HepG2 (cell line): ENCODE measurements around the gene NOTO. TPM values are rescaled to one million over a fixed set of nuclear protein-coding genes. Genes with fewer than 3 reads are reported as not detected.

Experiments
- CHD2 ChIP-seq: IDR thresholded peaks from 2 replicates; pipeline ENCODE4 v1.6.1; 2011; ENCODE audit warnings: low read depth, low read length, improper control_type of control experiment
- NR2F6 ChIP-seq, 2 experiments: IDR thresholded peaks; 2 replicates each; pipeline ENCODE4 v1.6.1; 2016; ENCODE audit warnings: antibody characterized with exemption in 1 of 2, mild to moderate bottlenecking in 1 of 2
- NRL ChIP-seq: sonication (generic); formaldehyde crosslinking; IDR thresholded peaks from 2 replicates; pipeline ENCODE4 v1.5.0; 2020; ENCODE audit warnings: missing genetic modification reagents, mild to moderate bottlenecking, moderate library complexity, borderline replicate concordance
- RAD21 ChIP-seq: fragments of 450-650 bp; formaldehyde crosslinking; IDR thresholded peaks from 2 replicates; pipeline ENCODE4 v1.5.0; 2020; ENCODE audit warnings: mild to moderate bottlenecking
- RARA ChIP-seq: IDR thresholded peaks from 2 replicates; pipeline ENCODE4 v1.6.1; 2016; ENCODE audit warnings: missing genetic modification reagents, missing compliant biosample characterization
- TAF1 ChIP-seq: sonication (generic); formaldehyde crosslinking; IDR thresholded peaks from 2 replicates; pipeline ENCODE4 v1.4.0; 2020; ENCODE audit warnings: missing genetic modification reagents
- TBX3 ChIP-seq: fragments of 450-650 bp; IDR thresholded peaks from 2 replicates; pipeline ENCODE4 v1.6.1; 2017; ENCODE audit warnings: antibody characterized with exemption, mild to moderate bottlenecking, inconsistent platforms, borderline replicate concordance
- WIZ ChIP-seq: sonication (generic); formaldehyde crosslinking; IDR thresholded peaks from 2 replicates; pipeline ENCODE4 v1.5.1; 2020; ENCODE audit warnings: mild to moderate bottlenecking, missing genetic modification reagents
- ZMYM4 ChIP-seq: sonication (generic); formaldehyde crosslinking; IDR thresholded peaks from 2 replicates; pipeline ENCODE4 v1.8.1; 2023; ENCODE audit warnings: mild to moderate bottlenecking, missing genetic modification reagents
- ZNF350 ChIP-seq: sonication (generic); formaldehyde crosslinking; IDR thresholded peaks from 2 replicates; pipeline ENCODE4 v1.4.0; 2020; ENCODE audit warnings: mild to moderate bottlenecking, low read depth, missing genetic modification reagents, borderline replicate concordance
- ZNF432 ChIP-seq: sonication (generic); formaldehyde crosslinking; IDR thresholded peaks from 2 replicates; pipeline ENCODE4 v1.5.0; 2020; ENCODE audit warnings: missing genetic modification reagents, mild to moderate bottlenecking, borderline replicate concordance
- ZNF841 ChIP-seq: sonication (generic); formaldehyde crosslinking; IDR thresholded peaks from 2 replicates; pipeline ENCODE4 v1.8.1; 2023; ENCODE audit warnings: missing genetic modification reagents, borderline replicate concordance
- polyA plus RNA-seq, 8 experiments: library from polyadenylated mRNA; depleted of rRNA in 3 of 8; stranded (reverse) in 7 of 8; unstranded in 1 of 8; fragments of >200 nt; fragmentation: Illumina TruSeq in 4 of 8; extraction: Trizol in 4 of 8; gene quantifications; 2 replicates each; pipeline versions ENCODE4 v1.2.1 to v1.2.3, GENCODE V29; 2011 to 2016; ENCODE audit warnings: low read depth in 4 of 8, missing spikeins in 1 of 8, mixed read lengths in 1 of 8; ENCODE audit not compliant: insufficient read depth in 1 of 8
- total RNA-seq, 5 experiments: library from RNA; depleted of rRNA; stranded (reverse); fragments of >200 nt; fragmentation: Illumina TruSeq; extraction: Trizol; gene quantifications; 2 replicates each; pipeline ENCODE4 v1.2.3, GENCODE V29; 2016; ENCODE audit warnings: low read depth in 1 of 5
- TF ChIP-seq, protein P1 (sequence below): IDR thresholded peaks from 2 replicates; pipeline ENCODE4 v1.6.1; 2016; ENCODE audit warnings: low read depth
- TF ChIP-seq, protein P2 (sequence below): sonication (generic); formaldehyde crosslinking; IDR thresholded peaks from 2 replicates; pipeline ENCODE4 v1.8.0; 2022; ENCODE audit warnings: missing genetic modification reagents, mild to moderate bottlenecking, moderate library complexity, borderline replicate concordance
- TF ChIP-seq, protein P3 (sequence below): sonication (generic); formaldehyde crosslinking; IDR thresholded peaks from 2 replicates; pipeline ENCODE4 v1.5.0; 2020; ENCODE audit warnings: mild to moderate bottlenecking, missing genetic modification reagents, borderline replicate concordance
- TF ChIP-seq, protein P4 (sequence below): IDR thresholded peaks from 2 replicates; pipeline ENCODE4 v1.6.1; 2016
- TF ChIP-seq, protein P5 (sequence below): sonication (generic); formaldehyde crosslinking; IDR thresholded peaks from 2 replicates; pipeline ENCODE4 v1.8.0; 2022; ENCODE audit warnings: mild to moderate bottlenecking, missing genetic modification reagents, borderline replicate concordance

NOTO gene
- total and polyA plus RNA-seq, 2 of the 13 experiments (the other 11 are each of a cell fraction or from before 2014, with no cell fraction given) = not detected

DNA sequence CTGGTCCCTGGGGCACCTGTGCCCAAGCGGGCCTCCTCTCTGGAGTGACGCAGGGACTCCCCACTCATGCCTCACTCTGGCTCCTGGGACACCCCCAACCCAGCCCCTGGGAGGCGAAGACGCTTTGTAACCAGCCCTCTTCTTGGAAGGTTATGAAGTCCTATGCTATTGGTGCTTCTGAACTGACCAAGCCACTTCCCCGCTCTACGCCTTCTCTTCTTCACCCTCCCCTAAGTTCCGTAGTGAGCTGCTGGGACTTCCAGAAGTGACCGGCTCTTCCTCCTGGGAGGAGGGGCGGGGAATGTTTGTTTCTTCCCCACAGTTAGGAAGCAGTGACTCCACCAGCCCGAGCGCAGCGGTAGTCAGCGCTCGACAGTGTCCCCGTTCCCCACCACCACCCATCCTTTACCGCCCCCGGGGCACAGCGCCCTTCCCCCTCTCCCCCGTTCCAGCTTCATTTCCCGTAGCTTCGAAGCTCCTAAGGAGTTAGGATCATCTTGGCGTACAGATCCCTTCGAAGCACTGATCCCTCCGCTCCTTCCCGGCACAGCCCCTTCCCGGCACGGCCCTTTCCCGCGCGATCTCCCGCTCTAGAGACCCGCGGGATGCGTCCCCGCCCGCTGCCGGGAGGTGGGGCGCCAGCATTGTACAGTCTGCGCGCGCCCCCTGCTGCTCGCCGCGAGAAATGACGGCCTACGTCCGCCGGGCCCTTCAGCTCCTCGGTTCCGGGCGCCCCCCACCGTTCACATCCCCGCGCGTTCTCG is 25.3 kb upstream of the NOTO start (continued):
- TF ChIP-seq, protein P1, sequence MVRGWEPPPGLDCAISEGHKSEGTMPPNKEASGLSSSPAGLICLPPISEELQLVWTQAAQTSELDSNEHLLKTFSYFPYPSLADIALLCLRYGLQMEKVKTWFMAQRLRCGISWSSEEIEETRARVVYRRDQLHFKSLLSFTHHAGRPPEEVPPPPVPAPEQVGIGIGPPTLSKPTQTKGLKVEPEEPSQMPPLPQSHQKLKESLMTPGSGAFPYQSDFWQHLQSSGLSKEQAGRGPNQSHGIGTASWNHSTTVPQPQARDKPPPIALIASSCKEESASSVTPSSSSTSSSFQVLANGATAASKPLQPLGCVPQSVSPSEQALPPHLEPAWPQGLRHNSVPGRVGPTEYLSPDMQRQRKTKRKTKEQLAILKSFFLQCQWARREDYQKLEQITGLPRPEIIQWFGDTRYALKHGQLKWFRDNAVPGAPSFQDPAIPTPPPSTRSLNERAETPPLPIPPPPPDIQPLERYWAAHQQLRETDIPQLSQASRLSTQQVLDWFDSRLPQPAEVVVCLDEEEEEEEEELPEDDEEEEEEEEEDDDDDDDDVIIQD (CRISPR knock-in tag) = no peak
- TF ChIP-seq NRL (CRISPR knock-in tag) (peak; percentile 90), ZNF350 (CRISPR knock-in tag) (peak; percentile 83; the same call in 1 of the 2 replicates), ZNF432 (CRISPR knock-in tag) (no peak), ZMYM4 (peak; percentile 84), TAF1 (CRISPR knock-in tag) (no peak), RARA (peak; percentile 33; the same call in 1 of the 2 replicates), TBX3 (peak; percentile 43; the same call in 1 of the 2 replicates), RAD21 (CRISPR knock-in tag) (peak; percentile 99), ZNF841 (no peak), WIZ (CRISPR knock-in tag) (peak; percentile 41; the same call in 1 of the 2 replicates), CHD2 (peak; percentile 88), NR2F6 (IDR thresholded peaks at IDR 0.05) (no peak), NR2F6 (CRISPR knock-in tag; IDR thresholded peaks at IDR 0.05) (peak; percentile 50; the same call in 1 of the 2 replicates)
- TF ChIP-seq, protein P2, sequence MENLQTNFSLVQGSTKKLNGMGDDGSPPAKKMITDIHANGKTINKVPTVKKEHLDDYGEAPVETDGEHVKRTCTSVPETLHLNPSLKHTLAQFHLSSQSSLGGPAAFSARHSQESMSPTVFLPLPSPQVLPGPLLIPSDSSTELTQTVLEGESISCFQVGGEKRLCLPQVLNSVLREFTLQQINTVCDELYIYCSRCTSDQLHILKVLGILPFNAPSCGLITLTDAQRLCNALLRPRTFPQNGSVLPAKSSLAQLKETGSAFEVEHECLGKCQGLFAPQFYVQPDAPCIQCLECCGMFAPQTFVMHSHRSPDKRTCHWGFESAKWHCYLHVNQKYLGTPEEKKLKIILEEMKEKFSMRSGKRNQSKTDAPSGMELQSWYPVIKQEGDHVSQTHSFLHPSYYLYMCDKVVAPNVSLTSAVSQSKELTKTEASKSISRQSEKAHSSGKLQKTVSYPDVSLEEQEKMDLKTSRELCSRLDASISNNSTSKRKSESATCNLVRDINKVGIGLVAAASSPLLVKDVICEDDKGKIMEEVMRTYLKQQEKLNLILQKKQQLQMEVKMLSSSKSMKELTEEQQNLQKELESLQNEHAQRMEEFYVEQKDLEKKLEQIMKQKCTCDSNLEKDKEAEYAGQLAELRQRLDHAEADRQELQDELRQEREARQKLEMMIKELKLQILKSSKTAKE = no peak
- TF ChIP-seq, protein P3, sequence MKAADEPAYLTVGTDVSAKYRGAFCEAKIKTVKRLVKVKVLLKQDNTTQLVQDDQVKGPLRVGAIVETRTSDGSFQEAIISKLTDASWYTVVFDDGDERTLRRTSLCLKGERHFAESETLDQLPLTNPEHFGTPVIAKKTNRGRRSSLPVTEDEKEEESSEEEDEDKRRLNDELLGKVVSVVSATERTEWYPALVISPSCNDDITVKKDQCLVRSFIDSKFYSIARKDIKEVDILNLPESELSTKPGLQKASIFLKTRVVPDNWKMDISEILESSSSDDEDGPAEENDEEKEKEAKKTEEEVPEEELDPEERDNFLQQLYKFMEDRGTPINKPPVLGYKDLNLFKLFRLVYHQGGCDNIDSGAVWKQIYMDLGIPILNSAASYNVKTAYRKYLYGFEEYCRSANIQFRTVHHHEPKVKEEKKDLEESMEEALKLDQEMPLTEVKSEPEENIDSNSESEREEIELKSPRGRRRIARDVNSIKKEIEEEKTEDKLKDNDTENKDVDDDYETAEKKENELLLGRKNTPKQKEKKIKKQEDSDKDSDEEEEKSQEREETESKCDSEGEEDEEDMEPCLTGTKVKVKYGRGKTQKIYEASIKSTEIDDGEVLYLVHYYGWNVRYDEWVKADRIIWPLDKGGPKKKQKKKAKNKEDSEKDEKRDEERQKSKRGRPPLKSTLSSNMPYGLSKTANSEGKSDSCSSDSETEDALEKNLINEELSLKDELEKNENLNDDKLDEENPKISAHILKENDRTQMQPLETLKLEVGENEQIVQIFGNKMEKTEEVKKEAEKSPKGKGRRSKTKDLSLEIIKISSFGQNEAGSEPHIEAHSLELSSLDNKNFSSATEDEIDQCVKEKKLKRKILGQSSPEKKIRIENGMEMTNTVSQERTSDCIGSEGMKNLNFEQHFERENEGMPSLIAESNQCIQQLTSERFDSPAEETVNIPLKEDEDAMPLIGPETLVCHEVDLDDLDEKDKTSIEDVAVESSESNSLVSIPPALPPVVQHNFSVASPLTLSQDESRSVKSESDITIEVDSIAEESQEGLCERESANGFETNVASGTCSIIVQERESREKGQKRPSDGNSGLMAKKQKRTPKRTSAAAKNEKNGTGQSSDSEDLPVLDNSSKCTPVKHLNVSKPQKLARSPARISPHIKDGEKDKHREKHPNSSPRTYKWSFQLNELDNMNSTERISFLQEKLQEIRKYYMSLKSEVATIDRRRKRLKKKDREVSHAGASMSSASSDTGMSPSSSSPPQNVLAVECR (CRISPR knock-in tag) = peak; percentile 83; the same call in 1 of the 2 replicates
- TF ChIP-seq, protein P4, sequence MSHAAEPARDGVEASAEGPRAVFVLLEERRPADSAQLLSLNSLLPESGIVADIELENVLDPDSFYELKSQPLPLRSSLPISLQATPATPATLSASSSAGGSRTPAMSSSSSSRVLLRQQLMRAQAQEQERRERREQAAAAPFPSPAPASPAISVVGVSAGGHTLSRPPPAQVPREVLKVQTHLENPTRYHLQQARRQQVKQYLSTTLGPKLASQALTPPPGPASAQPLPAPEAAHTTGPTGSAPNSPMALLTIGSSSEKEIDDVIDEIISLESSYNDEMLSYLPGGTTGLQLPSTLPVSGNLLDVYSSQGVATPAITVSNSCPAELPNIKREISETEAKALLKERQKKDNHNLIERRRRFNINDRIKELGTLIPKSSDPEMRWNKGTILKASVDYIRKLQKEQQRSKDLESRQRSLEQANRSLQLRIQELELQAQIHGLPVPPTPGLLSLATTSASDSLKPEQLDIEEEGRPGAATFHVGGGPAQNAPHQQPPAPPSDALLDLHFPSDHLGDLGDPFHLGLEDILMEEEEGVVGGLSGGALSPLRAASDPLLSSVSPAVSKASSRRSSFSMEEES (CRISPR knock-in tag) = 0 out of 2 replicates have a peak, but pooled peaks have one; percentile 30
- TF ChIP-seq, protein P5, sequence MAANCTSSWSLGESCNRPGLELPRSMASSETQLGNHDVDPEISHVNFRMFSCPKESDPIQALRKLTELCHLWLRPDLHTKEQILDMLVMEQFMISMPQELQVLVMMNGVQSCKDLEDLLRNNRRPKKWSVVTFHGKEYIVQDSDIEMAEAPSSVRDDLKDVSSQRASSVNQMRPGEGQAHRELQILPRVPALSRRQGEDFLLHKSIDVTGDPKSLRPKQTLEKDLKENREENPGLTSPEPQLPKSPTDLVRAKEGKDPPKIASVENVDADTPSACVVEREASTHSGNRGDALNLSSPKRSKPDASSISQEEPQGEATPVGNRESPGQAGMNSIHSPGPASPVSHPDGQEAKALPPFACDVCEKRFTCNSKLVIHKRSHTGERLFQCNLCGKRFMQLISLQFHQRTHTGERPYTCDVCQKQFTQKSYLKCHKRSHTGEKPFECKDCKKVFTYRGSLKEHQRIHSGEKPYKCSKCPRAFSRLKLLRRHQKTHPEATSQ (CRISPR knock-in tag) = no peak; the same call in 1 of the 2 replicates
